GM23338 (cell line): ENCODE results near the gene KCTD21. TPM values are rescaled to one million over a fixed set of nuclear protein-coding genes. Genes with fewer than 3 reads are reported as not detected.

Experiments
- ATAC-seq: fragments of 200-7000 bp; cut with Tn5 transposase; 3 replicates; pipeline ENCODE4 v1.9.1; 2020
- DNase-seq: peaks from one replicate; pipeline ENCODE4 v3.0.0-alpha.2; 2015; ENCODE audit warnings: low spot score
- H2AFZ ChIP-seq: fragments of 200-600 bp; sonication (generic); 2 replicates; pipeline ENCODE4 v1.8.0; 2016; ENCODE audit warnings: antibody characterized with exemption, mild to moderate bottlenecking, moderate library complexity
- H3F3A ChIP-seq: fragments of 200-600 bp; sonication (generic); replicated peaks from 2 replicates; pipeline ENCODE4 v1.8.0; 2017; ENCODE audit warnings: antibody characterized with exemption, mixed run types, low read depth
- H3K27ac ChIP-seq: fragments of 200-600 bp; sonication (generic); 2 replicates; pipeline ENCODE4 v1.6.1; 2016; ENCODE audit warnings: low read depth
- H3K27me3 ChIP-seq: fragments of 200-600 bp; sonication (generic); 2 replicates; pipeline ENCODE4 v1.8.0; 2016; ENCODE audit warnings: mild to moderate bottlenecking, mixed run types, moderate library complexity; ENCODE audit not compliant: insufficient read depth
- H3K36me3 ChIP-seq: fragments of 200-600 bp; sonication (generic); 2 replicates; pipeline ENCODE4 v1.8.0; 2016; ENCODE audit warnings: mild to moderate bottlenecking; ENCODE audit not compliant: insufficient read depth
- H3K4me1 ChIP-seq: fragments of 200-600 bp; sonication (generic); 2 replicates; pipeline ENCODE4 v1.8.0; 2016; ENCODE audit warnings: mild to moderate bottlenecking, moderate library complexity; ENCODE audit not compliant: insufficient read depth
- H3K4me2 ChIP-seq: fragments of 200-600 bp; sonication (generic); 2 replicates; pipeline ENCODE4 v1.7.1; 2017; ENCODE audit warnings: mixed run types
- H3K4me3 ChIP-seq: fragments of 200-600 bp; sonication (generic); 2 replicates; pipeline ENCODE4 v1.6.1; 2016; ENCODE audit warnings: mixed run types
- H3K79me2 ChIP-seq: fragments of 200-600 bp; sonication (generic); replicated peaks from 2 replicates; pipeline ENCODE4 v1.8.0; 2017; ENCODE audit warnings: mild to moderate bottlenecking; ENCODE audit not compliant: insufficient read depth
- H3K9me2 ChIP-seq: fragments of 200-600 bp; sonication (generic); 2 replicates; pipeline ENCODE4 v1.8.0; 2017; ENCODE audit not compliant: insufficient read depth
- H4K20me1 ChIP-seq: fragments of 200-600 bp; sonication (generic); replicated peaks from 2 replicates; pipeline ENCODE4 v1.8.0; 2017; ENCODE audit warnings: mild to moderate bottlenecking; ENCODE audit not compliant: insufficient read depth
- H3K27ac Mint-ChIP-seq: 2 replicates; pipeline ENCODE4 v1.8.0; 2020; ENCODE audit warnings: inconsistent platforms, mild to moderate bottlenecking, moderate library complexity, mixed read lengths
- H3K27me3 Mint-ChIP-seq: 3 replicates; pipeline ENCODE4 v1.8.0; 2022; ENCODE audit warnings: low read depth, mild to moderate bottlenecking, moderate library complexity, mixed read lengths, inconsistent platforms; ENCODE audit not compliant: insufficient read depth, poor library complexity
- H3K36me3 Mint-ChIP-seq: 3 replicates; pipeline ENCODE4 v1.8.0; 2021; ENCODE audit warnings: low read depth, mild to moderate bottlenecking, inconsistent platforms, moderate library complexity, mixed read lengths
- H3K4me1 Mint-ChIP-seq: 3 replicates; pipeline ENCODE4 v1.8.0; 2020; ENCODE audit warnings: mild to moderate bottlenecking, inconsistent platforms, mixed read lengths
- H3K4me3 Mint-ChIP-seq: 3 replicates; pipeline ENCODE4 v1.8.0; 2021; ENCODE audit warnings: moderate library complexity, mild to moderate bottlenecking, inconsistent platforms, mixed read lengths
- H3K9me3 Mint-ChIP-seq: 3 replicates; pipeline ENCODE4 v1.8.0; 2020; ENCODE audit warnings: moderate library complexity, mild to moderate bottlenecking, inconsistent platforms, mixed read lengths
- CREB1 ChIP-seq: fragments of 250-450 bp; sonication (Bioruptor Pico); IDR thresholded peaks from 2 replicates; pipeline ENCODE4 v1.5.0; 2020; ENCODE audit warnings: low read depth, mild to moderate bottlenecking, moderate library complexity
- EZH2 ChIP-seq: fragments of 200-600 bp; sonication (generic); IDR thresholded peaks from one replicate; pipeline ENCODE4 v1.8.0; 2017; ENCODE audit warnings: antibody characterized with exemption, mild to moderate bottlenecking, low read depth; ENCODE audit not compliant: unreplicated experiment
- EZH2phosphoT487 ChIP-seq: fragments of 200-600 bp; sonication (generic); IDR thresholded peaks from one replicate; pipeline ENCODE4 v1.8.1; 2018; ENCODE audit warnings: antibody characterized with exemption; ENCODE audit not compliant: unreplicated experiment
- JUNB ChIP-seq: IDR thresholded peaks from one replicate; pipeline ENCODE4 v1.6.1; 2016; ENCODE audit warnings: antibody characterized with exemption; ENCODE audit not compliant: unreplicated experiment
- NANOG ChIP-seq: IDR thresholded peaks from 2 replicates; pipeline ENCODE4 v1.6.1; 2016; ENCODE audit warnings: antibody characterized with exemption, borderline replicate concordance
- POLR2AphosphoS5 ChIP-seq: IDR thresholded peaks from 2 replicates; pipeline ENCODE4 v1.6.1; 2016; ENCODE audit warnings: antibody characterized with exemption, low read depth
- STAT1 ChIP-seq: IDR thresholded peaks from one replicate; pipeline ENCODE4 v1.6.1; 2016; ENCODE audit warnings: antibody characterized with exemption; ENCODE audit not compliant: unreplicated experiment
- ZNF114 ChIP-seq: fragments of 250-450 bp; sonication (Bioruptor Pico); IDR thresholded peaks from 2 replicates; pipeline ENCODE4 v1.5.0; 2020; ENCODE audit warnings: mild to moderate bottlenecking, moderate library complexity
- ZNF331 ChIP-seq: fragments of 250-450 bp; sonication (Bioruptor Pico); IDR thresholded peaks from 2 replicates; pipeline ENCODE4 v1.5.0; 2020; ENCODE audit warnings: low read depth, mild to moderate bottlenecking, moderate library complexity
- polyA plus RNA-seq: library from polyadenylated mRNA; unstranded; fragments of >200 nt; fragmentation: Nextera tagmentation; extraction: Ambion mirVana; gene quantifications from 2 replicates; pipeline ENCODE4 v1.2.1, GENCODE V29; 2016
- total RNA-seq: library from RNA; depleted of rRNA; stranded (reverse); fragments of >200 nt; shearing (Covaris generic); gene quantifications from 2 replicates; pipeline ENCODE4 v1.2.3, GENCODE V29; 2014
- TF ChIP-seq, protein P1 (sequence below): IDR thresholded peaks from one replicate; pipeline ENCODE4 v1.6.1; 2018; ENCODE audit warnings: antibody characterized with exemption; ENCODE audit not compliant: unreplicated experiment
- TF ChIP-seq, protein P2 (sequence below): fragments of 250-450 bp; sonication (Bioruptor Pico); IDR thresholded peaks from 2 replicates; pipeline ENCODE4 v1.5.0; 2020; ENCODE audit warnings: mild to moderate bottlenecking, moderate library complexity
- TF ChIP-seq, protein P3 (sequence below), 2 experiments: fragments of 200-600 bp in 1 of 2; sonication (generic) in 1 of 2; conservative IDR thresholded peaks; 2 replicates each; pipeline versions ENCODE4 v1.5.1 to v1.6.1; 2016 to 2017; ENCODE audit warnings: antibody characterized with exemption in 2 of 2, low read depth in 2 of 2, mild to moderate bottlenecking in 2 of 2, moderate library complexity in 1 of 2
- TF ChIP-seq, protein P4 (sequence below): IDR thresholded peaks from 2 replicates; pipeline ENCODE4 v1.6.1; 2016; ENCODE audit warnings: antibody characterized with exemption

KCTD21 gene
- total and polyA plus RNA-seq, 2 experiments from 2014 or later, result 1.0 to 3.7 TPM

DNA sequence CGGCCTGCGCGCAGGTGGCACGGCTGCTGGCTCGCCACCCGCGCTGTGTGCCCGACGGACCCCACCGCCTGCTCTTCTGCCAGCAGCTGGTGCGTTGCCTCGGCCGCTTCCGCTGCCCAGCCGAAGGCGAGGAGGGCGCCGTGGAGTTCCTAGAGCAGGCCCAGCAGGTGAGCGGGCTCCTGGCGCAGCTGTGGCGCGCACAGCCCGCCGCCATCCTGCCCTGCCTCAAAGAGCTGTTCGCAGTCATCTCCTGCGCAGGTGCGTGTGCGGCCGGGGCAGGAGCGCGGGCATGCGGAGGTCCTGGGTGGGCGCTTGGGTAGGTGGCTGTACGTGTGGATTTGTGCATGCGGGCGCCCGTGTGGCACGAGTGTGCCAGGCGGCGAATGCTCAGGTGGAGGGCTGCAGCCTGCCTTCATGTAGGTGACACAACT lies 8.2 kb upstream of the KCTD21 start:
- Histone ChIP-seq H2AFZ (no peak overlapping the region), H3K9me2 (no peaks in the 10 kb centered on the region), H3K79me2 (no peaks in the 10 kb centered on the region), H3K36me3 (no peaks in the 10 kb centered on the region), H3F3A (no peaks in the 10 kb centered on the region), H3K27ac (no peak overlapping the region), H3K4me1 (no peaks in the 10 kb centered on the region), H4K20me1 (no peaks in the 10 kb centered on the region), H3K27me3 (no peaks in the 10 kb centered on the region), H3K4me2 (no peak overlapping the region), H3K4me3 (no peak overlapping the region)
- TF ChIP-seq, protein P1, sequence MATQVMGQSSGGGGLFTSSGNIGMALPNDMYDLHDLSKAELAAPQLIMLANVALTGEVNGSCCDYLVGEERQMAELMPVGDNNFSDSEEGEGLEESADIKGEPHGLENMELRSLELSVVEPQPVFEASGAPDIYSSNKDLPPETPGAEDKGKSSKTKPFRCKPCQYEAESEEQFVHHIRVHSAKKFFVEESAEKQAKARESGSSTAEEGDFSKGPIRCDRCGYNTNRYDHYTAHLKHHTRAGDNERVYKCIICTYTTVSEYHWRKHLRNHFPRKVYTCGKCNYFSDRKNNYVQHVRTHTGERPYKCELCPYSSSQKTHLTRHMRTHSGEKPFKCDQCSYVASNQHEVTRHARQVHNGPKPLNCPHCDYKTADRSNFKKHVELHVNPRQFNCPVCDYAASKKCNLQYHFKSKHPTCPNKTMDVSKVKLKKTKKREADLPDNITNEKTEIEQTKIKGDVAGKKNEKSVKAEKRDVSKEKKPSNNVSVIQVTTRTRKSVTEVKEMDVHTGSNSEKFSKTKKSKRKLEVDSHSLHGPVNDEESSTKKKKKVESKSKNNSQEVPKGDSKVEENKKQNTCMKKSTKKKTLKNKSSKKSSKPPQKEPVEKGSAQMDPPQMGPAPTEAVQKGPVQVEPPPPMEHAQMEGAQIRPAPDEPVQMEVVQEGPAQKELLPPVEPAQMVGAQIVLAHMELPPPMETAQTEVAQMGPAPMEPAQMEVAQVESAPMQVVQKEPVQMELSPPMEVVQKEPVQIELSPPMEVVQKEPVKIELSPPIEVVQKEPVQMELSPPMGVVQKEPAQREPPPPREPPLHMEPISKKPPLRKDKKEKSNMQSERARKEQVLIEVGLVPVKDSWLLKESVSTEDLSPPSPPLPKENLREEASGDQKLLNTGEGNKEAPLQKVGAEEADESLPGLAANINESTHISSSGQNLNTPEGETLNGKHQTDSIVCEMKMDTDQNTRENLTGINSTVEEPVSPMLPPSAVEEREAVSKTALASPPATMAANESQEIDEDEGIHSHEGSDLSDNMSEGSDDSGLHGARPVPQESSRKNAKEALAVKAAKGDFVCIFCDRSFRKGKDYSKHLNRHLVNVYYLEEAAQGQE, result no peak
- TF ChIP-seq EZH2phosphoT487, result no peak
- no peak for TF ChIP-seq STAT1
- no peak for TF ChIP-seq JUNB
- TF ChIP-seq NANOG, result no peak
- TF ChIP-seq, protein P2, sequence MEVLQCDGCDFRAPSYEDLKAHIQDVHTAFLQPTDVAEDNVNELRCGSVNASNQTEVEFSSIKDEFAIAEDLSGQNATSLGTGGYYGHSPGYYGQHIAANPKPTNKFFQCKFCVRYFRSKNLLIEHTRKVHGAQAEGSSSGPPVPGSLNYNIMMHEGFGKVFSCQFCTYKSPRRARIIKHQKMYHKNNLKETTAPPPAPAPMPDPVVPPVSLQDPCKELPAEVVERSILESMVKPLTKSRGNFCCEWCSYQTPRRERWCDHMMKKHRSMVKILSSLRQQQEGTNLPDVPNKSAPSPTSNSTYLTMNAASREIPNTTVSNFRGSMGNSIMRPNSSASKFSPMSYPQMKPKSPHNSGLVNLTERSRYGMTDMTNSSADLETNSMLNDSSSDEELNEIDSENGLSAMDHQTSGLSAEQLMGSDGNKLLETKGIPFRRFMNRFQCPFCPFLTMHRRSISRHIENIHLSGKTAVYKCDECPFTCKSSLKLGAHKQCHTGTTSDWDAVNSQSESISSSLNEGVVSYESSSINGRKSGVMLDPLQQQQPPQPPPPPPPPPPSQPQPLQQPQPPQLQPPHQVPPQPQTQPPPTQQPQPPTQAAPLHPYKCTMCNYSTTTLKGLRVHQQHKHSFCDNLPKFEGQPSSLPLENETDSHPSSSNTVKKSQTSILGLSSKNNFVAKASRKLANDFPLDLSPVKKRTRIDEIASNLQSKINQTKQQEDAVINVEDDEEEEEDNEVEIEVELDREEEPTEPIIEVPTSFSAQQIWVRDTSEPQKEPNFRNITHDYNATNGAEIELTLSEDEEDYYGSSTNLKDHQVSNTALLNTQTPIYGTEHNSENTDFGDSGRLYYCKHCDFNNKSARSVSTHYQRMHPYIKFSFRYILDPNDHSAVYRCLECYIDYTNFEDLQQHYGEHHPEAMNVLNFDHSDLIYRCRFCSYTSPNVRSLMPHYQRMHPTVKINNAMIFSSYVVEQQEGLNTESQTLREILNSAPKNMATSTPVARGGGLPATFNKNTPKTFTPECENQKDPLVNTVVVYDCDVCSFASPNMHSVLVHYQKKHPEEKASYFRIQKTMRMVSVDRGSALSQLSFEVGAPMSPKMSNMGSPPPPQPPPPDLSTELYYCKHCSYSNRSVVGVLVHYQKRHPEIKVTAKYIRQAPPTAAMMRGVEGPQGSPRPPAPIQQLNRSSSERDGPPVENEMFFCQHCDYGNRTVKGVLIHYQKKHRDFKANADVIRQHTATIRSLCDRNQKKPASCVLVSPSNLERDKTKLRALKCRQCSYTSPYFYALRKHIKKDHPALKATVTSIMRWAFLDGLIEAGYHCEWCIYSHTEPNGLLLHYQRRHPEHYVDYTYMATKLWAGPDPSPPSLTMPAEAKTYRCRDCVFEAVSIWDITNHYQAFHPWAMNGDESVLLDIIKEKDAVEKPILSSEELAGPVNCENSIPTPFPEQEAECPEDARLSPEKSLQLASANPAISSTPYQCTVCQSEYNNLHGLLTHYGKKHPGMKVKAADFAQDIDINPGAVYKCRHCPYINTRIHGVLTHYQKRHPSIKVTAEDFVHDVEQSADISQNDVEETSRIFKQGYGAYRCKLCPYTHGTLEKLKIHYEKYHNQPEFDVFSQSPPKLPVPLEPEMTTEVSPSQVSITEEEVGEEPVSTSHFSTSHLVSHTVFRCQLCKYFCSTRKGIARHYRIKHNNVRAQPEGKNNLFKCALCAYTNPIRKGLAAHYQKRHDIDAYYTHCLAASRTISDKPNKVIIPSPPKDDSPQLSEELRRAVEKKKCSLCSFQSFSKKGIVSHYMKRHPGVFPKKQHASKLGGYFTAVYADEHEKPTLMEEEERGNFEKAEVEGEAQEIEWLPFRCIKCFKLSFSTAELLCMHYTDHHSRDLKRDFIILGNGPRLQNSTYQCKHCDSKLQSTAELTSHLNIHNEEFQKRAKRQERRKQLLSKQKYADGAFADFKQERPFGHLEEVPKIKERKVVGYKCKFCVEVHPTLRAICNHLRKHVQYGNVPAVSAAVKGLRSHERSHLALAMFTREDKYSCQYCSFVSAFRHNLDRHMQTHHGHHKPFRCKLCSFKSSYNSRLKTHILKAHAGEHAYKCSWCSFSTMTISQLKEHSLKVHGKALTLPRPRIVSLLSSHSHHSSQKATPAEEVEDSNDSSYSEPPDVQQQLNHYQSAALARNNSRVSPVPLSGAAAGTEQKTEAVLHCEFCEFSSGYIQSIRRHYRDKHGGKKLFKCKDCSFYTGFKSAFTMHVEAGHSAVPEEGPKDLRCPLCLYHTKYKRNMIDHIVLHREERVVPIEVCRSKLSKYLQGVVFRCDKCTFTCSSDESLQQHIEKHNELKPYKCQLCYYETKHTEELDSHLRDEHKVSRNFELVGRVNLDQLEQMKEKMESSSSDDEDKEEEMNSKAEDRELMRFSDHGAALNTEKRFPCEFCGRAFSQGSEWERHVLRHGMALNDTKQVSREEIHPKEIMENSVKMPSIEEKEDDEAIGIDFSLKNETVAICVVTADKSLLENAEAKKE (CRISPR knock-in tag), result no peak
- TF ChIP-seq, protein P3, sequence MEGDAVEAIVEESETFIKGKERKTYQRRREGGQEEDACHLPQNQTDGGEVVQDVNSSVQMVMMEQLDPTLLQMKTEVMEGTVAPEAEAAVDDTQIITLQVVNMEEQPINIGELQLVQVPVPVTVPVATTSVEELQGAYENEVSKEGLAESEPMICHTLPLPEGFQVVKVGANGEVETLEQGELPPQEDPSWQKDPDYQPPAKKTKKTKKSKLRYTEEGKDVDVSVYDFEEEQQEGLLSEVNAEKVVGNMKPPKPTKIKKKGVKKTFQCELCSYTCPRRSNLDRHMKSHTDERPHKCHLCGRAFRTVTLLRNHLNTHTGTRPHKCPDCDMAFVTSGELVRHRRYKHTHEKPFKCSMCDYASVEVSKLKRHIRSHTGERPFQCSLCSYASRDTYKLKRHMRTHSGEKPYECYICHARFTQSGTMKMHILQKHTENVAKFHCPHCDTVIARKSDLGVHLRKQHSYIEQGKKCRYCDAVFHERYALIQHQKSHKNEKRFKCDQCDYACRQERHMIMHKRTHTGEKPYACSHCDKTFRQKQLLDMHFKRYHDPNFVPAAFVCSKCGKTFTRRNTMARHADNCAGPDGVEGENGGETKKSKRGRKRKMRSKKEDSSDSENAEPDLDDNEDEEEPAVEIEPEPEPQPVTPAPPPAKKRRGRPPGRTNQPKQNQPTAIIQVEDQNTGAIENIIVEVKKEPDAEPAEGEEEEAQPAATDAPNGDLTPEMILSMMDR (conservative IDR thresholded peaks at IDR 0.05; ENCODE audit: low read depth in 2 of 2), result no peak; a peak in 1 of 4 replicates
- TF ChIP-seq, protein P4, sequence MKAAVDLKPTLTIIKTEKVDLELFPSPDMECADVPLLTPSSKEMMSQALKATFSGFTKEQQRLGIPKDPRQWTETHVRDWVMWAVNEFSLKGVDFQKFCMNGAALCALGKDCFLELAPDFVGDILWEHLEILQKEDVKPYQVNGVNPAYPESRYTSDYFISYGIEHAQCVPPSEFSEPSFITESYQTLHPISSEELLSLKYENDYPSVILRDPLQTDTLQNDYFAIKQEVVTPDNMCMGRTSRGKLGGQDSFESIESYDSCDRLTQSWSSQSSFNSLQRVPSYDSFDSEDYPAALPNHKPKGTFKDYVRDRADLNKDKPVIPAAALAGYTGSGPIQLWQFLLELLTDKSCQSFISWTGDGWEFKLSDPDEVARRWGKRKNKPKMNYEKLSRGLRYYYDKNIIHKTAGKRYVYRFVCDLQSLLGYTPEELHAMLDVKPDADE, result no peak
- no peak for TF ChIP-seq CREB1 (CRISPR knock-in tag)
- TF ChIP-seq EZH2, result no peak
- TF ChIP-seq ZNF331 (CRISPR knock-in tag), result no peak
- TF ChIP-seq POLR2AphosphoS5, result no peak
- no peak for TF ChIP-seq ZNF114 (CRISPR knock-in tag)
- no peak for DNase-seq
- Mint-ChIP-seq H3K36me3 (peaks cover 8% of the 10 kb centered on the region; the same call in 2 of the 3 replicates), H3K27ac (no peak overlapping the region), H3K27me3 (peaks cover 9% of the 10 kb centered on the region), H3K4me1 (peaks cover 2% of the 10 kb centered on the region), H3K9me3 (no peaks in the 10 kb centered on the region), H3K4me3 (no peak overlapping the region)
- no peak for ATAC-seq
